PFSK-1 (cell line): ENCODE measurements around the gene SMLR1.

Source experiments
- FOXP2 ChIP-seq: optimal IDR thresholded peaks from 2 replicates; pipeline ENCODE3; 2011; ENCODE audit warnings: borderline replicate concordance, control low read depth, inconsistent platforms; ENCODE audit not compliant: insufficient read depth; ENCODE audit errors: extremely low read length, extremely low read depth
- POLR2AphosphoS5 ChIP-seq: IDR thresholded peaks from 2 replicates; pipeline ENCODE4 v1.6.1; 2012; ENCODE audit warnings: low read depth, mild to moderate bottlenecking, control low read depth, low read length, moderate library complexity
- SIN3A ChIP-seq: IDR thresholded peaks from 2 replicates; pipeline ENCODE4 v1.6.1; 2012; ENCODE audit warnings: mild to moderate bottlenecking, low read length, moderate library complexity, borderline replicate concordance; ENCODE audit not compliant: insufficient read depth
- TAF1 ChIP-seq: IDR thresholded peaks from 2 replicates; pipeline ENCODE4 v1.6.1; 2012; ENCODE audit warnings: low read length, control low read depth, borderline replicate concordance; ENCODE audit not compliant: insufficient read depth
- TF ChIP-seq, protein P1 (sequence below), 2 experiments: IDR thresholded peaks; 2 replicates each; pipeline versions ENCODE4 v1.6.1 to v1.8.0; 2011 to 2012; ENCODE audit warnings: low read depth in 2 of 2, low read length in 2 of 2, control low read depth in 1 of 2, inconsistent platforms in 1 of 2, mild to moderate bottlenecking in 1 of 2, moderate library complexity in 1 of 2; ENCODE audit not compliant: insufficient read depth in 1 of 2

The SMLR1 gene

DNA sequence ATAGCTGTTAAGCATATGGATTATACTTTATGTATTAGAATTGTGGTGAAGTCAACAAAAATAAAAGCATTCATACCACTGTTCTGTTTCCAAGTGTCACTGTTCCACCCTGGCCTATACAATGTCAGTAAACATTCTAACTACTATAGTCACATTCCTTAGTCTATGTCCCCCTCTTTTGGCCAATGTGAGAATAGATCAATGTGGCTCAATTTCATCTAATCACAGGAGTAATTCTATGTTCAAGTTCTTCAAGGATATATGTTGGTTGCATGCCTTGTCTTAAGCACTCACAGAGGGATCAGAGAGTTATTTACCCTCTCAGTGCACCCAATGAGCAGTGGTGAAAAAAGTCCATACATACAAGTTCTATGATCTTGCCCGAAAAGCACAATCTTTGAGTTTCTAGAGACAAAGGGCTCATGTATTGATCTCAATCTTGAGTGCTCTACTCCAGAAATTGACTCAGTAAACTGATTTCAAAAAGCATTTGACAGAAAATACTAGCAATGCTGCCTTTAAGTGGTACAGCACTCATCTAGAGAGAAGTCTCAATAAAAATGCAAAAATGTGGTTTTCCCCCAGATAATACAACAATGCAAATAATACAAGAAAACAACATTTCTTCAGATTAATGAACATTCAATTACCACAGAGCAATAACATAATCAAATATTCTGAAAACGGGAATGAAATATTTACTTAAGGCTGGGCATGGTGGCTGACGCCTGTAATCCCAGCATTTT is 16.5 kb downstream of the SMLR1 start:
- TF ChIP-seq, protein P1, sequence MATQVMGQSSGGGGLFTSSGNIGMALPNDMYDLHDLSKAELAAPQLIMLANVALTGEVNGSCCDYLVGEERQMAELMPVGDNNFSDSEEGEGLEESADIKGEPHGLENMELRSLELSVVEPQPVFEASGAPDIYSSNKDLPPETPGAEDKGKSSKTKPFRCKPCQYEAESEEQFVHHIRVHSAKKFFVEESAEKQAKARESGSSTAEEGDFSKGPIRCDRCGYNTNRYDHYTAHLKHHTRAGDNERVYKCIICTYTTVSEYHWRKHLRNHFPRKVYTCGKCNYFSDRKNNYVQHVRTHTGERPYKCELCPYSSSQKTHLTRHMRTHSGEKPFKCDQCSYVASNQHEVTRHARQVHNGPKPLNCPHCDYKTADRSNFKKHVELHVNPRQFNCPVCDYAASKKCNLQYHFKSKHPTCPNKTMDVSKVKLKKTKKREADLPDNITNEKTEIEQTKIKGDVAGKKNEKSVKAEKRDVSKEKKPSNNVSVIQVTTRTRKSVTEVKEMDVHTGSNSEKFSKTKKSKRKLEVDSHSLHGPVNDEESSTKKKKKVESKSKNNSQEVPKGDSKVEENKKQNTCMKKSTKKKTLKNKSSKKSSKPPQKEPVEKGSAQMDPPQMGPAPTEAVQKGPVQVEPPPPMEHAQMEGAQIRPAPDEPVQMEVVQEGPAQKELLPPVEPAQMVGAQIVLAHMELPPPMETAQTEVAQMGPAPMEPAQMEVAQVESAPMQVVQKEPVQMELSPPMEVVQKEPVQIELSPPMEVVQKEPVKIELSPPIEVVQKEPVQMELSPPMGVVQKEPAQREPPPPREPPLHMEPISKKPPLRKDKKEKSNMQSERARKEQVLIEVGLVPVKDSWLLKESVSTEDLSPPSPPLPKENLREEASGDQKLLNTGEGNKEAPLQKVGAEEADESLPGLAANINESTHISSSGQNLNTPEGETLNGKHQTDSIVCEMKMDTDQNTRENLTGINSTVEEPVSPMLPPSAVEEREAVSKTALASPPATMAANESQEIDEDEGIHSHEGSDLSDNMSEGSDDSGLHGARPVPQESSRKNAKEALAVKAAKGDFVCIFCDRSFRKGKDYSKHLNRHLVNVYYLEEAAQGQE (IDR thresholded peaks at IDR 0.05; ENCODE audit: insufficient read depth in 1 of 2, low read depth in 2 of 2, low read length in 2 of 2), result no peak
- no peak for TF ChIP-seq SIN3A
- TF ChIP-seq POLR2AphosphoS5, result no peak
- no peak for TF ChIP-seq TAF1
- no peak for TF ChIP-seq FOXP2

- TF ChIP-seq TAF1 (no peak), POLR2AphosphoS5 (no peak), FOXP2 (no peak), SIN3A (no peak)
- TF ChIP-seq, protein P1 (IDR thresholded peaks at IDR 0.05; ENCODE audit: insufficient read depth in 1 of 2, low read depth in 2 of 2, low read length in 2 of 2), result no peak
Observed at GRCh38 chr6:130846501-130846900, 19.3 kb downstream of the SMLR1 start.

DNA sequence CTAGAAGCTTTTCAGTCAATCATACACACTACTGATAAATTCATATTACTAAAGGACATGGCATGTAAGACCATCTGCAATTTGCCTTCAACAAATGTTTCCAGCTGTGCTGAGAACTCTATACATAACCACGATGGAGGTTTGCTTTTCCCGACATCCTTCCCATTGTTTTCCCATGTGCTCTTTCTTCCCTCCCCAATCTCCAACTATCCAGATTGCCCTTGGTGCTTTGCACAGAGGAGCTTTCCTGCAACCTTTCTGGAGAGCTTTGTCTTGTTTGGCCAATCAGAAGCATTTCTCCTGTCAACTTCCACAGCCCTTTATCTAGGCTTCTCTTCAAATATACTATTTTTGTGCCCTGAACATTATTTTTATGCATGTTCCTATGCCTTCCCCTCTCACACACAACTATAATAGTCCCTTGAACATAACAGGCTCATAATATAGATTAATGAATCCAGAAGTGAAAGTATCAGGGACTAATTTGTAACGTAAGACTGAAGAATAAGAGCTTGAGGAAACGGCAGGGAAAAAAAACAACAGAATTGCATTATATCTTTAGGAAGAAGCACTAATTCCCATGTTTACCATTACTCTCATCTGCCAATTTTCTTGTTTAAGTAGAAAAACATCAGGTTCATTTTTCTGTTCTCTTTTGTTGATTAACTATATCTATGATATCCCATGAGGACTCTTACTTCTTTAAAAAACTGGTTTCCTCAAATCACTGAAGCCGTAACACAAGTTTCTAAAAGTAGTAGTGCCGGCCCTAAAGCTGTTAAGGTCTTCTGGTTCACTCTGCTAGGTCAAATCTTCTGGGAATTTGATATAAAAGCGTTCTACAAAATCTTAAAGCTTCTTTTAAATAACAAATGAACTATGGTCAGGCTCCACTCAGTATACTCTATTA is 20.1 kb downstream of the SMLR1 start:
- no peak for TF ChIP-seq SIN3A

DNA sequence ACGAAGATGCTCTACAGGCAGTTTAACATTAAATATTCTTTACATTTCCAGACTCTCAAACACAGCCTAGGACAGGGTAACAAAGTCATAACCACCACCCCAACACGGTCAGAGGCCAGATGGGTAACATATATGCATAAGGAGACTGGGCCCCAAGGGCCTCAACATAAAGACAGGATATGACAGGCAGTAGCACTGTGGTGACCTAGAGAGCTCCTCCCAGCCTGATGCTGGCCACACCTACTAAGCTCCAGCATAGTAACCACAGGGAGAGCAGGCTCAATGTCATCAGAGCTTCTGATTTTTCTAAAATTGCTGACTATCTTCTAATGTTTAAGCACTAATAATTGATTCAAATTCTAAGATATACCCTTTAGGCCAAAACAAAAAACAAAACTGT is 21.7 kb downstream of the SMLR1 start:
- no peak for TF ChIP-seq TAF1
- TF ChIP-seq, protein P1 (IDR thresholded peaks at IDR 0.05; ENCODE audit: insufficient read depth in 1 of 2, low read depth in 2 of 2, low read length in 2 of 2), result no peak
- no peak for TF ChIP-seq SIN3A
- no peak for TF ChIP-seq FOXP2
- no peak for TF ChIP-seq POLR2AphosphoS5

DNA sequence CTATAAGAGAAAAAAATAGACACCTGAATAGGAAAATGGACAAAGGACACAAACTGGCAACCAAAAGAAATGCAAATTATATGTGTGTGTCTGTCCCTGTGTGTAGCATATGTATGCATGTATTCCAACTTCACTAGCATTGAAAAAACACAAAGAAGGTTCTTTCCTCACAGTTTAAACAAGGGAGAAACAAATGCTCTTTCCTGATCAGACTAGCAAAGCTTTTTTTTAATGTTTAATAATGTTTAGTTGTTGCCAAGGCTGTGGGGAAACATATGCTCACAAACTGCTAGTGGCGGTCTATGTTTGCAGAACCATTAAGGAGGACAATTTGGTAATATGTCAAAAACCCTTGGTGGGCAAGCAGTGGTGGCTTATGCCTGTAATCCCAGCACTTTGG is 22.4 kb downstream of the SMLR1 start:
- TF ChIP-seq FOXP2, result no peak
- no peak for TF ChIP-seq POLR2AphosphoS5
- TF ChIP-seq SIN3A, result no peak
- TF ChIP-seq TAF1, result no peak
- TF ChIP-seq, protein P1 (IDR thresholded peaks at IDR 0.05; ENCODE audit: insufficient read depth in 1 of 2, low read depth in 2 of 2, low read length in 2 of 2), result no peak
